ENCODE results near the gene ATP11A.

GRCh38 chr13:112730157-112730671 is 40.4 kb downstream of the ATP11A start:
- TF ChIP-seq CTCF (IDR thresholded peaks at IDR 0.05 in 2 of 3, conservative IDR thresholded peaks at IDR 0.05 in 1 of 3; ENCODE audit: control insufficient read depth in 2 of 3, extremely low read depth in 1 of 3, insufficient read depth in 1 of 3, low read depth in 3 of 3, low read length in 3 of 3), result no peak
- TF ChIP-seq POLR2AphosphoS5 (IDR thresholded peaks at IDR 0.05; ENCODE audit: low read length), result no peak
- no peak for TF ChIP-seq POLR2A (IDR thresholded peaks at IDR 0.05; ENCODE audit: low read depth, low read length)
- no peak for TF ChIP-seq GABPA (IDR thresholded peaks at IDR 0.05; ENCODE audit: low read depth)
- TF ChIP-seq, protein P1, sequence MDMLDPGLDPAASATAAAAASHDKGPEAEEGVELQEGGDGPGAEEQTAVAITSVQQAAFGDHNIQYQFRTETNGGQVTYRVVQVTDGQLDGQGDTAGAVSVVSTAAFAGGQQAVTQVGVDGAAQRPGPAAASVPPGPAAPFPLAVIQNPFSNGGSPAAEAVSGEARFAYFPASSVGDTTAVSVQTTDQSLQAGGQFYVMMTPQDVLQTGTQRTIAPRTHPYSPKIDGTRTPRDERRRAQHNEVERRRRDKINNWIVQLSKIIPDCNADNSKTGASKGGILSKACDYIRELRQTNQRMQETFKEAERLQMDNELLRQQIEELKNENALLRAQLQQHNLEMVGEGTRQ (IDR thresholded peaks at IDR 0.05; ENCODE audit: borderline replicate concordance, low read depth, low read length), result no peak
- TF ChIP-seq CREB1 (IDR thresholded peaks at IDR 0.05; ENCODE audit: low read depth), result no peak
- TF ChIP-seq TCF7 (IDR thresholded peaks at IDR 0.05; ENCODE audit: borderline replicate concordance), result no peak
- TF ChIP-seq, protein P2, sequence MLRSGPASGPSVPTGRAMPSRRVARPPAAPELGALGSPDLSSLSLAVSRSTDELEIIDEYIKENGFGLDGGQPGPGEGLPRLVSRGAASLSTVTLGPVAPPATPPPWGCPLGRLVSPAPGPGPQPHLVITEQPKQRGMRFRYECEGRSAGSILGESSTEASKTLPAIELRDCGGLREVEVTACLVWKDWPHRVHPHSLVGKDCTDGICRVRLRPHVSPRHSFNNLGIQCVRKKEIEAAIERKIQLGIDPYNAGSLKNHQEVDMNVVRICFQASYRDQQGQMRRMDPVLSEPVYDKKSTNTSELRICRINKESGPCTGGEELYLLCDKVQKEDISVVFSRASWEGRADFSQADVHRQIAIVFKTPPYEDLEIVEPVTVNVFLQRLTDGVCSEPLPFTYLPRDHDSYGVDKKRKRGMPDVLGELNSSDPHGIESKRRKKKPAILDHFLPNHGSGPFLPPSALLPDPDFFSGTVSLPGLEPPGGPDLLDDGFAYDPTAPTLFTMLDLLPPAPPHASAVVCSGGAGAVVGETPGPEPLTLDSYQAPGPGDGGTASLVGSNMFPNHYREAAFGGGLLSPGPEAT (IDR thresholded peaks at IDR 0.05; ENCODE audit: low read depth), result no peak
- TF ChIP-seq CHD2 (IDR thresholded peaks at IDR 0.05; ENCODE audit: borderline replicate concordance, low read depth, low read length), result no peak
- TF ChIP-seq YY1 (IDR thresholded peaks at IDR 0.05; ENCODE audit: low read depth, low read length), result no peak
- no peak for TF ChIP-seq CEBPB (IDR thresholded peaks at IDR 0.05; ENCODE audit: borderline replicate concordance in 1 of 2, low read depth in 2 of 2, low read length in 2 of 2)
- no peak for TF ChIP-seq SMAD1 (IDR thresholded peaks at IDR 0.05; ENCODE audit: low read depth, partially characterized antibody)
- no peak for TF ChIP-seq EZH2 (IDR thresholded peaks at IDR 0.05; ENCODE audit: borderline replicate concordance, control insufficient read depth, low read depth, low read length)

Data from GM12878 (cell line).